ENCODE results near the gene VKORC1L1. TPM values are rescaled to one million over a fixed set of nuclear protein-coding genes. Genes with fewer than 3 reads are reported as not detected.

Gene VKORC1L1
- total RNA-seq, 6 experiments from 2014 or later: 33.9 to 46.0 (median 43.1) TPM

- Mint-ChIP-seq H3K9me3 (no peaks in the 10 kb centered on the region), H3K4me3 (no peak overlapping the region), H3K27ac (no peak overlapping the region), H3K4me1 (ENCODE audit: low read depth) (0 out of 2 replicates have a peak, but pooled peaks cover 6% of the 10 kb centered on the region), H3K36me3 (ENCODE audit: low read depth) (peaks cover 9% of the 10 kb centered on the region; the same call in 1 of the 2 replicates), H3K27me3 (ENCODE audit: insufficient read depth) (0 out of 2 replicates have a peak, but pooled peaks cover 2% of the 10 kb centered on the region)
- TF ChIP-seq, protein P1, sequence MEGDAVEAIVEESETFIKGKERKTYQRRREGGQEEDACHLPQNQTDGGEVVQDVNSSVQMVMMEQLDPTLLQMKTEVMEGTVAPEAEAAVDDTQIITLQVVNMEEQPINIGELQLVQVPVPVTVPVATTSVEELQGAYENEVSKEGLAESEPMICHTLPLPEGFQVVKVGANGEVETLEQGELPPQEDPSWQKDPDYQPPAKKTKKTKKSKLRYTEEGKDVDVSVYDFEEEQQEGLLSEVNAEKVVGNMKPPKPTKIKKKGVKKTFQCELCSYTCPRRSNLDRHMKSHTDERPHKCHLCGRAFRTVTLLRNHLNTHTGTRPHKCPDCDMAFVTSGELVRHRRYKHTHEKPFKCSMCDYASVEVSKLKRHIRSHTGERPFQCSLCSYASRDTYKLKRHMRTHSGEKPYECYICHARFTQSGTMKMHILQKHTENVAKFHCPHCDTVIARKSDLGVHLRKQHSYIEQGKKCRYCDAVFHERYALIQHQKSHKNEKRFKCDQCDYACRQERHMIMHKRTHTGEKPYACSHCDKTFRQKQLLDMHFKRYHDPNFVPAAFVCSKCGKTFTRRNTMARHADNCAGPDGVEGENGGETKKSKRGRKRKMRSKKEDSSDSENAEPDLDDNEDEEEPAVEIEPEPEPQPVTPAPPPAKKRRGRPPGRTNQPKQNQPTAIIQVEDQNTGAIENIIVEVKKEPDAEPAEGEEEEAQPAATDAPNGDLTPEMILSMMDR (IDR thresholded peaks at IDR 0.05): no peak
- DNase-seq: no peak
Observed at GRCh38 chr7:65912237-65912636, 39.4 kb downstream of the VKORC1L1 start.

GRCh38 chr7:65915921-65916657 is 43.2 kb downstream of the VKORC1L1 start:
- no peak for DNase-seq
- H3K4me1 Mint-ChIP-seq (ENCODE audit: low read depth): 0 out of 2 replicates have a peak, but pooled peaks cover under 1% of the 10 kb centered on the region
- H3K27ac Mint-ChIP-seq: no peak overlapping the region
- H3K4me3 Mint-ChIP-seq: no peak overlapping the region
- H3K9me3 Mint-ChIP-seq: no peaks in the 10 kb centered on the region
- peaks cover 9% of the 10 kb centered on the region; the same call in 1 of the 2 replicates for H3K36me3 Mint-ChIP-seq (ENCODE audit: low read depth)
- H3K27me3 Mint-ChIP-seq (ENCODE audit: insufficient read depth): 0 out of 2 replicates have a peak, but pooled peaks cover 2% of the 10 kb centered on the region
- TF ChIP-seq, protein P1 (IDR thresholded peaks at IDR 0.05): no peak

DNA sequence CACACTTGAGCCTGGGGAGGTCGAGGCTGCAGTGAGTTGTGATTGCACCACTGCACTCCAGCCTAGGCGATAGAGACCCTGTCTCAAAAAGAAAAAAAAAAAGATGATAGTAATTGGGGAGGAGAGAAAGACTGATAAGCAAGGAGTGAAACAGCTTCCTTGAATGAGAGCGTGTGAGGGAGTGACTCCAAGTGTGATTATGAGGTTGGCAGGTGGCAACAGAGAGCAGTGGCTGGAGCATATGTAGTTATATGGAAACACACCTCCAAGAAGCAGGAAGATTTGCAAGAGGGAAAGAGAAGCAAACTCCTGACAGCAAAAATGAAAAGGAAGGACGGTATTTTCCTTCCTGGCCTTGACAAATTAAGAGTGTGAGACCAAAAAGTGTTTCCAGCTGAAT is 50.4 kb downstream of the VKORC1L1 start:
- TF ChIP-seq, protein P1 (IDR thresholded peaks at IDR 0.05): no peak
- Mint-ChIP-seq H3K27me3 (ENCODE audit: insufficient read depth) (no peaks in the 10 kb centered on the region; the same call in 1 of the 2 replicates), H3K9me3 (no peaks in the 10 kb centered on the region), H3K36me3 (ENCODE audit: low read depth) (peaks cover 4% of the 10 kb centered on the region; the same call in 1 of the 2 replicates), H3K4me1 (ENCODE audit: low read depth) (no peaks in the 10 kb centered on the region), H3K27ac (no peak overlapping the region), H3K4me3 (no peak overlapping the region)
- no peak for DNase-seq

DNA sequence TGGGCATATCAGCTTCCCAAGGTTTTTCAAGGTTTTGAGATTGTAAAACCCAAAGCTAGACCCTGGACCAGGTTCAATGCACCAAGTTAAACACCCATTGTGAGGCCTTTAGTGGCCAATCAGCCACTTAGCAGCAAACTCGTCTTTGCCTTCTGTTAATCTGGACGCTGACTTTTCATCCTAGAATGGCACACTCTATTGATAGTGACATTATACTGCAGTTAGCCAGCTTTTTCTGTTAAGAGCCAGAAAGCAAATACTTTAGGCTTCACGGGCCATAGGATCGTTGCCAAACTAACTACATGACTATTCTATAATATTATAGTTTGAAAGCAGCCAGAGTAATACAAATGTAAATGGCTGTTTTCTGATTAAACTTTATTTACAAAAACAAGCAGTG is 51.3 kb downstream of the VKORC1L1 start:
- Mint-ChIP-seq H3K36me3 (ENCODE audit: low read depth) (peaks cover 4% of the 10 kb centered on the region; the same call in 1 of the 2 replicates), H3K9me3 (no peaks in the 10 kb centered on the region), H3K4me1 (ENCODE audit: low read depth) (no peaks in the 10 kb centered on the region), H3K4me3 (no peak overlapping the region), H3K27ac (no peak overlapping the region), H3K27me3 (ENCODE audit: insufficient read depth) (no peaks in the 10 kb centered on the region; the same call in 1 of the 2 replicates)
- TF ChIP-seq, protein P1 (IDR thresholded peaks at IDR 0.05): no peak
- no peak for DNase-seq

DNA sequence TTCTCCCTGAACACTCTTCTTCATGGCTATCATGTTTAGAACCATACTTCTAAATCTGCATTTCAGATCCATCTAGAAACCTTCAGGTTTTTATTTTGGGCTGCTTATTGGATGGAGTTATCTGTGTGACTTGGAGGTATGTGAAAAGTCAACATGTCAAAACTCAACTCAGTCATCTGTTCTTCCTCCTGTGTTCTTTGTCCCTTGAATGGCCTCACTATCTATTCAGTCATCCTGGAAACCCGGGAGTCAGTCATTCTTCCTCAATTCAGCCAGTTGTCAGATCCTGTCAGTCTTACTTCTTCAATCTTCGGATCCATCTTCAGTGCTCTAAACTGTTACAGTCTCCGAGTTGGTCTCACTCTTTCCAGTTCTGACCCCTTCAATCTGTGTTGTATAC is 52.2 kb downstream of the VKORC1L1 start:
- H3K27ac Mint-ChIP-seq: no peak overlapping the region
- no peaks in the 10 kb centered on the region for H3K9me3 Mint-ChIP-seq
- H3K4me1 Mint-ChIP-seq (ENCODE audit: low read depth): no peaks in the 10 kb centered on the region
- DNase-seq: no peak
- no peaks in the 10 kb centered on the region; the same call in 1 of the 2 replicates for H3K27me3 Mint-ChIP-seq (ENCODE audit: insufficient read depth)
- TF ChIP-seq, protein P1 (IDR thresholded peaks at IDR 0.05): no peak
- peaks cover 4% of the 10 kb centered on the region; the same call in 1 of the 2 replicates for H3K36me3 Mint-ChIP-seq (ENCODE audit: low read depth)
- no peak overlapping the region for H3K4me3 Mint-ChIP-seq

Data from HFFc6 (cell line).